T-helper 9 cell (primary cell): ENCODE measurements around the gene NLRP12.
A peak's percentile ranks its signal among the peaks of the same experiment; 100 is the strongest.
"Not testable (repeated sequence)": the region's sequence is repeated elsewhere in the genome, so short reads cannot be mapped to it uniquely, and the experiment has no call there.

Experiments used
- DNase-seq: peaks from one replicate; pipeline ENCODE4 v3.0.0-alpha.2; 2020
- total RNA-seq, 2 donors: gene quantifications; one replicate each; lab custom pipeline; 2026; lab: John Stamatoyannopoulos, UW

NLRP12 gene, protein sequence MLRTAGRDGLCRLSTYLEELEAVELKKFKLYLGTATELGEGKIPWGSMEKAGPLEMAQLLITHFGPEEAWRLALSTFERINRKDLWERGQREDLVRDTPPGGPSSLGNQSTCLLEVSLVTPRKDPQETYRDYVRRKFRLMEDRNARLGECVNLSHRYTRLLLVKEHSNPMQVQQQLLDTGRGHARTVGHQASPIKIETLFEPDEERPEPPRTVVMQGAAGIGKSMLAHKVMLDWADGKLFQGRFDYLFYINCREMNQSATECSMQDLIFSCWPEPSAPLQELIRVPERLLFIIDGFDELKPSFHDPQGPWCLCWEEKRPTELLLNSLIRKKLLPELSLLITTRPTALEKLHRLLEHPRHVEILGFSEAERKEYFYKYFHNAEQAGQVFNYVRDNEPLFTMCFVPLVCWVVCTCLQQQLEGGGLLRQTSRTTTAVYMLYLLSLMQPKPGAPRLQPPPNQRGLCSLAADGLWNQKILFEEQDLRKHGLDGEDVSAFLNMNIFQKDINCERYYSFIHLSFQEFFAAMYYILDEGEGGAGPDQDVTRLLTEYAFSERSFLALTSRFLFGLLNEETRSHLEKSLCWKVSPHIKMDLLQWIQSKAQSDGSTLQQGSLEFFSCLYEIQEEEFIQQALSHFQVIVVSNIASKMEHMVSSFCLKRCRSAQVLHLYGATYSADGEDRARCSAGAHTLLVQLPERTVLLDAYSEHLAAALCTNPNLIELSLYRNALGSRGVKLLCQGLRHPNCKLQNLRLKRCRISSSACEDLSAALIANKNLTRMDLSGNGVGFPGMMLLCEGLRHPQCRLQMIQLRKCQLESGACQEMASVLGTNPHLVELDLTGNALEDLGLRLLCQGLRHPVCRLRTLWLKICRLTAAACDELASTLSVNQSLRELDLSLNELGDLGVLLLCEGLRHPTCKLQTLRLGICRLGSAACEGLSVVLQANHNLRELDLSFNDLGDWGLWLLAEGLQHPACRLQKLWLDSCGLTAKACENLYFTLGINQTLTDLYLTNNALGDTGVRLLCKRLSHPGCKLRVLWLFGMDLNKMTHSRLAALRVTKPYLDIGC
- 0 to 0.24 reads per million in 2 donors for total RNA-seq

DNA sequence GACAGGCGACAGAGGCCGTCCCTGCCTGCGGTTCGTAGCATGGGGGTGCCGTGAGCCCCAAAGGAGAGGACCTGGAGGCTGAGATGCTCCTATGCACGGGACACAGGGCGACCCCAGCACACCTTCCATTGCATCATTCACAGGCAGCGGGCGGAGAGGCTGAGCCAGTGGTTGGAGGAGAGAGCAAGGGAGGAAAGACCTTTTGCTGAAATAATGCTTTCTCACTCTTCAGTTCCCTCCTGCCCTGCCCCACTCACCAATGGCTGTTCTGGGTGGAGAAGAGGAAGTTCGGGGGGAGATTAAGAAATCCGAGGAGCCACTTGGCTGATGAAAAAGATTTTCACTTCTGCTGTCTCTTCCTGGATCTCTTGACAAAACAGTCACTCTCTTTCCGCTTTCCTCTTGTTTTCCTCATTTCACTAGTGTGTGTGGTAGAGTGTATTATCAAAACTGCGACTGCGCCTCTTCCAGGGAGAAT, at the start of gene NLRP12:
TSS of gene NLRP12 (minus strand) at position 181 of the 478 bp plus-strand sequence. CDS start at position 41, 140 bp downstream.
- no peak for DNase-seq

DNA sequence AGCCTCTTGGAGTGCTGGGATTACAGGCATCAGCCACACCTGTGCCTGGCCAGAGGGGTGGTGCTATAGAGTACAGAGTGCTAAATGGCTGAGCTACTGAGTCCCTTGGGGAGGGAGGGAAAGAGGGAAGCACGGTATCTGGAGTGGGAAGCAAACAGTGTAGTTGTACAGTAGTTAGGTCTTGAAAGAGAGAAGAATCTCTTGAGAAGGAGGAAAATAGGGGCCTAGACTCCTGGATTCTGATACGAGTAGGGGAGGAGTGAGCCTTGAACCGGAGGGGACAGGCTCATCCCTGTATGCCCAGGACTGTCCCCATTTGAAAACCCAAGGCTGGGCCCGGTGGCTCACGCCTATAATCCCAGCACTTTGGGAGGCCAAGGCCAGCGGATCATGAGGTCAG, 48.6 kb upstream of the NLRP12 start:
- DNase-seq = no peak

DNA sequence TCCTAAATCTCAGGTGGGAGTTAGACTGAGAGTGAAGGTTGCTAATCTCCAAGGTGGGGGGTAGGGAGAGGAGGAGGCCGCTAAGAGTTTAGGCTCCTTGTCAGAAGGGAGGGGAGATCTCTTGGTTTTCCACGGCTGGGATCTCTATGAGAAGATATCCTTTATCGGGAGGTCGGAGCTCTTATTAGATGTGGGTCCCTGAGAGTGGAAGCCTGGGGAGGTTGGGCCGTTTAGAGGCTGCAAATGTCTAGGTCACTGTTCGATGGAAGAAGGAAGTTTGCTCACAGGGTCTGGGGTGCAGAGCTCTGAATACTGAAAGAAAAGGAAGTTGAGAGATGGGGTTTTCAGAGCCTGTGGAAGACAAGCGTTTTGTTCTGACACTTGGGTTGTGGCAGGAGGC, 47.3 kb upstream of the NLRP12 start:
- DNase-seq = no peak

DNA sequence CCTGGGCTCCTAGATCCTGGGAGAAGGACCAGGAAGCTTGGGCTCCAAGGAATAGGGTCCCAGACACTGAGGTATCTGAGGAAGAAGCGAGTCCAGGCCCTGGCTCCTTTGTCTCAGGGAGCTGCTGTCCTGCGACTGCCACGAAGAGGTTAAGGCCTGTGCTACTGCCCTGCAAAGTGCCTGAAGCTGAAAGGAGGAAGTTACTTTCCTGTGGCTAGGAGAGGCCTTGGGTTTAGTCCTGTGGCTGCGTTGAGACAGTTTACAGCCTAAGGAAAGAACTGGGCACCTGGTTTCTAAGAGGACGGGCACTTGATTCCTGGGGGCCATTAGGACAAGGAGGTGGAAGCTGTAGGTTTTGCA, 46.4 kb upstream of the NLRP12 start:
- DNase-seq = no peak

DNA sequence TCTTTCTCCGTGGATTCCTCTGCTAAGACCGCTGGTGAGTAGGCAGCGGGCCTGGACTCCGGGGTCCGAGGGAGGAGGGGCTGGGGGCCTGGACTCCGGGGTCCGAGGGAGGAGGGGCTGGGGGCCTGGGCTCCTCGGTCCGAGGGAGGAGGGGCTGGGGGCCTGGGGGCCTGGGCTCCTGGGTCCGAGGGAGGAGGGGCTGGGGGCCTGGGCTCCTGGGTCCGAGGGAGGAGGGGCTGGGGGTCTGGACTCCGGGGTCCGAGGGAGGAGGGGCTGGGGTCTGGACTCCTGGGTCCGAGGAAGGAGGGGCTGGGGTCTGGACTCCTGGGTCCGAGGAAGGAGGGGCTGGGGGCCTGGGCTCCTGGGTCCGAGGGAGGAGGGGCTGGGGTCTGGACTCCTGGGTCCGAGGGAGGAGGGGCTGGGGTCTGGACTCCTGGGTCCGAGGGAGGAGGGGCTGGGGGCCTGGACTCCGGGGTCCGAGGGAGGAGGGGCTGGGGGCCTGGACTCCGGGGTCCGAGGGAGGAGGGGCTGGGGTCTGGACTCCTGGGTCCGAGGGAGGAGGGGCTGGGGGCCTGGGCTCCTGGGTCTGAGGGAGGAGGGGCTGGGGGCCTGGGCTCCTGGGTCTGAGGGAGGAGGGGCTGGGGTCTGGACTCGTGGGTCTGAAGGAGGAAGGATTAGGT, 45.8 kb upstream of the NLRP12 start:
- DNase-seq = not testable (repeated sequence)

DNA sequence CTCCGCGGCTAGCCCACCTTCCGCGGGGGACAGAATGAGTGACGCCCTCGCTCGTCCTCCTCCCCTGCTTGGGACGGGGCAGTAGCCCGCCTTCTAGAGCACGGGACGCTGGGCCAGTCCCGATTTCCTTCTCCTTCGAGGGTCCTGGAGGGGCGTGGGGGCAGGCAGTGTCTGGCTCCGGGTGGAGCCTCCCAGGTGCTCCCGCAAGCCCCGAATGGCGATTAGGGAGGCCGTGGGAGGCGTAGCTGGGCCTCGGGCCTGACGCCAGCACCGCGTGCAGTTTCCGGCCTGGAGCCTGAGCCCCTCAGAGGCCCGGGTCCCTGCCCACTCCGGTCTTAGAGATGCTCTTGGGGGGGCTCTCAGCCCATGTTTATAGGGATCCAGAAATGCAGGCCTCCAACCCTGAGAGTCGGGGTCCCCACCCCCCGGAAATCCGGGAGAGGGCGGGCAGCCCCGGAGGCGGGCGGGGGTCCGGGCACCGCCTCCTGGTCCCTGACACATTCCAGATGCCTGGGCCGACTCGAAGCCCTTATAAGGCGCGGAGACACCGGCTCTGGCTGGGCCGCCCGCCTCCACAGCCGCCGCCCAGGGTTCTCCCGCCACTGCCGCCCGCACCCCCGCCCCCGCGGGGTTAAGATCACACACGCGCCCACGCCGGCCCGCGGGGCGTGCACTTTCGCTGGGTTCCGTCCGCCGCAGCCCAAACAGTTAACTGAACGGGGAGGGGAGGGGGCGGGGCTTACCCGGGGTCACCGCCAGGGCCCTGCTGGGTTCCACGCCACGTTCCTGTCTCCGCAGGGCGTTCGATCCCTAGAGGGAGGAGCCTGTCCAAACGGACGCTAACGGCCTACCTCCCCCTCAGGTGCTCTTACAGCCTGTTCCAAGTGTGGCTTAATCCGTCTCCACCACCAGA, 45.0 kb upstream of the NLRP12 start:
- peak; percentile 85 for DNase-seq

DNA sequence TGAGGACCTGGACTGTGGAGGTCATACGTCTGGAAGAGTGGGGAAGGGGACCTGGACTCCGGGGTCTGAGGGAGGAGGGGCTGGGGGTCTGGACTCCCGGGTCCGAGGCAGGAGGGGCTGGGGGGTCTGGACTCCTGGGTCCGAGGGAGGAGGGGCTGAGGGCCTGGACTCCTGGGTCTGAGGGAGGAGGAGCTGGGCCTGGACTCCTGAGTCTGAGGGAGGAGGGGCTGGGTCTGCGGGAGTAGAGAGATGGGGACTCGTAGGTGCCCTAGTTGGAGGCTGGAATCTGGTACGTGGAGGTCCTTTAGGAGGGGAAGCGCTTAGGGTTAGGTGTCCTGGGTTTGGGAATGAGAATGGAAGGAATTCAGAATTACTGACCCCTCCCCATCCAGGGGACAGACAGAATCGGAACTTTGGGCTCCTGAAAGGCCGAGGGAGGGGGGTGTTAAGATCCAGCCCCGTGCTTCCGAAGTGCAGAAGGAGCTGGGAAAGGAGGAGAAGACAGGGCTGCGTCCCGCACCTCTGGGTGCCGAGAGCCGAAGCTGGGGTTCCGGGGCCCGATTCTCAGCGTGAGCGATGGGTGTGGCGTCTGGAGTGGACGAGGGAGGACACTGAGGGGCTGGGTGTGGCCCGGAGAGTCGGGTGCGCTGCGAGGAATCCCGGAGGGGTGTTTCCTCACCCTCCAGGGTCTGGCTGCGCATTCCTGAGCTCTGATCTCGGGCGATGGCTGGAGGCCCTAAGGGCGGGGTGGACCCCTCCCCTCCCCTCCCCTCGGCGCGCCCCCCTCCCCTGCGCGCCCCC, 44.2 kb upstream of the NLRP12 start:
- DNase-seq = peak; percentile 45

DNA sequence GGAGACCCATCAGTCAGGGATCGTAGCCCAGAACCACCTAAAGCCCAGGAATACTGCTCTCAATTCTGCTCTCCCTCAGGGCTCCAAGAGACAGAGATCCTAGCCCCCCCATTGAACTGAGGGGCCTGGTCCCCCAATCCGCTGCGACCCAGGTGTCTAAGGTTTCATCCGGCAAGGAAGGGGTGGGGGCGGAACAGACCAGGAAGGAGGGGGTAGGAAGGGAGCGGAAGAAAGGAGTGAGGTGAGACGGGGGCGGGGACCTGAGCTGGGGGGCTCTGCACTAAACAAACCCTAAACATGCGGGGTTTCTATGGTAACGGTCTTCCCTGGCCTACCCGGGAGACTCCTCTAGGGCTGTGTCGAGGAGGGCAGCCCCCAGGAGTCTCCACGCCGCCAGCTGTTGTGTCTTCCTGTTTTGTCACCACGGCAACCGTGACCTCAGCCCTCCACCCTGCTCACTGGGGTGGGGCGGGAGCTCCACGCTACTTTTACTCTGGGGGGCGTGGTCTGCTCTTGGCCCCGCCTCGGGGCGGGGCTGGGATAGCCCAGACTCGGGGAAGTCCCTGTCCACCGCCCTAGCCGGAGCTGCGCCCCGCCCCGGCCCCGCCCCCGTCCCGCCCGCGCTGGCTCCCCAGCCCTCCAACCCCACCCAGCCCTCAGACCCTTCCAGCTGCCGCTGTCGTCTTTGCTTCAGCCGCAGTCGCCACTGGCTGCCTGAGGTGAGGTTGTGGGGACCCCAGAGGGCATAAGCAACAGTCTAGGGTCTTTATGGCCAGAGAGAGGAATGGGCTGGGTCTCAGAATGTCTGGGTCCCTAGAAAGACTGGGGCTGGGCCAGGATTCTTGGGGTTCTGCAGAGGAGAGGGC, 43.3 kb upstream of the NLRP12 start, which contains the start of gene MYADM:
TSS of gene MYADM (plus strand) at position 659 of the 866 bp plus-strand sequence. CDS start 5,647 bp downstream, outside the sequence.
- DNase-seq = peak; percentile 100

DNA sequence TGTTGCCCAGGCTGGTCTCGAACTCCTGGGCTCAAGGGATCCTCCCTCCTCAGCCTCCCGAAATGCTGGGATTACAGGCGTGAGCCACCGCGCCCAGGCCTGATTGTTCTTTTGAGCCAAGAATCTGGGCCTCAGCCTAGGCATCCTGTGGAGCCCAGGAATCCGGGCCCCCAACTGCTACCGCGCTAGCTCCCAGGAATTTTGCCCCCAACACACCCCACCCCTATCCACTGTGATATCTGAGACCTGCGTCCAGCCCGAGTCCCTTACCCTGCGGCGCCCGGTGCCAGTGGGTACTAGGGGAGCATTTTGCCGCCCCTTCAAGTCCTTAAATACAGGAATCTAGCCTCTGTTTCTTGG, 42.7 kb upstream of the NLRP12 start:
- DNase-seq = no peak

DNA sequence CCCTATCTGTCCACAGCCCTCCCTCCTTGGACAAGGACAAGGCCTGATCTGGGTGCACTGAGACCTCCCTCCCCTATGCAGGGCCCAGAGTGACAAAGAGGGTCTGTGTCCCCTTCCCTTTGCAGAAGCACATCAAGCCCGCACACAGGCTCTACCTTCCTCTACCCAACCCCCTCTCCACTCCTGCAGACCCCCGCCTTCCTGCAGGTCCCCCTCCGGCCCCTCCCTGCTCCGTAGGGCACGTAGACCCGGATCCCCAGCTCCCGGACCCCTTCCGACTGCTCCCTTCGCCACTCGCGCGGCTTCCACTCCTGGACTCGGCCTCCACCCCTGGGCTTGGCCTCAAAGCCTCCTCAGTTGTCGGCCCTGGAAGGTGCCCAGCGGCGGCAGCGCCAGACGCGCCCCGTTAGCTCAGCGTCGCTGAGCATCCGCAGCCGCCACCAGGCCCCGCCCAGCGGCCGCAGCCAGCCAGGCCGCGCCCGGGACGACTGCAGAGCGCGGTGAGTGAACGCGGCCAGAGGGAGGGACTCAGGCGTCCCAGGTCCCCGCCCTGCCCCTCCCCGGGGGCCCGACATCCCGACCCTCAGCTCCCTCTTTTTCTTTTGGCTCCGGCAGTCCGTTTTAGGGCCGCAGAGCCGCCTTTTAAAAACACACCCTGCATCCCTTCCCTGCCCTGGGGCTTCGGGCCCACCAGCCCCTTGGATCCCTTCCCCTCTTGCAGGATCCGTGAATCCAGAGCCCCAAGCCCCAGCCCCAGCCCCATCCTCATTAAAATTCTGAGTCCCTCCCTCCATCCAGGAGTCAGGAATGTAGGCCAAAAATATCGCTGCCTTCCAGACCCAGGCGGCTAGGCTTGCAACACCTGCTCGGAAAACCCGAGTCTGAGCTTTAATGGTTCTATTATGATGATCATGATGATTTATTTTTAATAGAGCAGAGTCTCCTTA, 42.1 kb upstream of the NLRP12 start:
- DNase-seq = peak; percentile 70

DNA sequence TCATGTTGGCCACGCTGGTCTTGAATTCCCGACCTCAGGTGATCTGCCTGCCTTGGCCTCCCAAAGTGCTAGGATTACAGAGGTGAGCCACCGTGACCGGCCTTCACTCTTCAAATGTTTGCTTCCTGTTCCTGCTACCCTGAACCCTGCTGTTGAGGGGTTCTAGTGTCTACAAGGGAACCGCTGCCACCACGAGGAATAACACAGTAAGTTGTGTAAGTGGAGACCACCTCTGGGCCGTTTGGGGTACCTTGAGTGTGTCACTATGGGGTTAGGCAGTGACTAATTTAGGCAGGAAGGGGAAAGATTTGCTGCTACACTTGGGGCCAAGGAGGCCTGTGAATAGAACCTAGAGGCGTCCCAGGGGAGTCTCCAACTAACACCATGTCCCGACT, 41.4 kb upstream of the NLRP12 start:
- DNase-seq = no peak

DNA sequence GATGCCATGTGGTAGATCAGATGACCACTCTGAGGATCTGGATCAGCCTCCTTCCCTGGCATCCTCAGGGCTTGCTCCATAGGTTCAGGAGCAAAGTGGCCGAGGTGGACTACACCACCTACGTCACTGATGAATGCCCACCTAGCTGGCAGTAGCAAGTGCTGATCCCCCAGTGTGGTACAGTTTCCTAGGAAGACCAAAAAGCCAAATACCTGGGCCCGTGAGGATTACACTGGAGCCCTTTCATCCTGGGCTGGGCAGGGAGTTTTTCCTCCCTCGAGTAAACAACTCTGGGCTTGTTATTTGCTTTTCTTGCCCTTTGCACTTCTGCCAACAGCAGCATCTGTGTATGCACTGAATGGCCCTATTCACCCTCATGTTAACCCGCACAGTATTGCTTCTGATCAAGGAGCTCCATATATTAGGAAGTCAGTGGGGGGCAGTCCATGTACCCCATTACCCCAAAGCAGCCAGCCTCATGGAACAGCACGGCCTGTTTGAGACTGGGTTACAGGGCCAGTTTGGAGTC, 40.3 kb upstream of the NLRP12 start:
- no peak for DNase-seq

DNA sequence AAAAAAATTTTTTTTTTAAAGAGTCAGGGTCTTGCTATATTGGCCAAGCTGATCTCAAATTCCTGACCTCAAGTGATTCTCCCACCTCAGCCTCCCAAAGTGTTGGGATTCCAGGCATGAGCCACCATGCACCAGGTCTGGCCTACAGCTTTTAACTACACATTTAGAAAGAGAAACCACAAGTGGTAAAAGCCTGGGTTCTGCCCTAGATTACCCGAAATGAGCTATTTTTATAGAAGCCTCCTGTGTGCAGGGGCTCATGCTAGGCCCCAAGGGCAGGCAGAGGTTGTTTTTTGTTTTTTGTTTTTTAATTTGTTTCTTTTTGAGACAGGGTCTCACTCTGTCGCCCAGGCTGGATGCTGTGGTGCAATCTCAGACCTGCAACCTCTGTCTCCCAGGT, 29.6 kb upstream of the NLRP12 start:
- DNase-seq = no peak

DNA sequence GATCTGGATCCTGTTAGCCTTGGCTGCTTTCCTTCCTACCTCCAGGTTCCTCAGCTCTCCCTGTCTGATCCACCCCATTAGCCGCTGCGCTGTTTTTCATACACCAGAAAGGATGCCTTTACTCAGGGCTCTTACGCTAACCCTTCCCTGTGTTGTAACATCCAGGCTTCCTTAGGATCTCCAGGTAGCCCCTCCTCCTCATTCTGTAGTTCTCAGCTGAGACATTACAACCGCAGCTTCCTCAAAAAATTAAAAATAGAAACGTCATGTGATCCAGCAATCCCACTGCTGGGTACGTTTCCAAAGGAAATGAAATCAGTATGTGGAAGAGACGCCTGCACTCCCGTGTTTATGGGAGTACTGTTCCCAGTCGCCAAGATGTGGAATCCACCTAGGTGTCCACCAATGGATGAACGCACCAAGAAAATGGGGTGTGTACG, 25.1 kb upstream of the NLRP12 start:
- DNase-seq = no peak

DNA sequence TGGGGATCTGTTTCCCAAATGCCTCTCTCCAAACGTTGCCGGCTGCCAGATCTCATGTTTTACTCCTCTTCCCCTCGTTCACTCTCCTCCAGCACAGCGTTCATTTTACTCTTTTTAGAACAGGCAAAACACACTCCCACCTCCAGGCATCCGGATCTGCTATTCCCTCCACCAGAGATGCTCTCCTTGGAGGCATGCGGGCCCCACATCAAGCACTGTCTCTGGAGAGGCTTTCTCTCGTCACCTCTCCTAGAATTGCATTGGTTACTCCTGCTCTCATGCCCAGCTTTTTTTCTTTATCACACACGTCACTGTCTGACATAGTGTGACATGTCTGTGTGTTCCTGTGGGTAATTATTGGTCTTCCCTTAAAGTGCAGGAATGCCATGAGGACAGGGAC, 23.4 kb upstream of the NLRP12 start:
- no peak for DNase-seq

DNA sequence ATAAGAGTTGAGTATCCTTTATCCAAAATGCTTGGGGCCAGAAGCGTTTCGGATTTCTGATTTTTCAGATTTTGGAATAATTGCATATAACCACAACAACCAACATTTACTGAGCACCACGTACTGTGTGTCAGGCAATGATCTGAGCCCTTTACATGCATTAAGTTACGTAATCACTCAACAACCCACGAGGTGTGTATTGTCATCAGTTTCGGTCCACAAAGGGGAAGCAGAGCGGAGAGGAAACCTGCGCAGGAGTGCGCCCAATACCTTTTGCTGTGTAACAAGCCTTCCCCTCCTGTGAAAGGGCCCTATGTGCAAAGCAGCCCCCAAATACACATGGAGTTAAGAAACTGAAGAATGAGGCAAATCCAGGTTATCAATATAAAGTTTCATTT, 20.7 kb upstream of the NLRP12 start:
- DNase-seq = no peak

DNA sequence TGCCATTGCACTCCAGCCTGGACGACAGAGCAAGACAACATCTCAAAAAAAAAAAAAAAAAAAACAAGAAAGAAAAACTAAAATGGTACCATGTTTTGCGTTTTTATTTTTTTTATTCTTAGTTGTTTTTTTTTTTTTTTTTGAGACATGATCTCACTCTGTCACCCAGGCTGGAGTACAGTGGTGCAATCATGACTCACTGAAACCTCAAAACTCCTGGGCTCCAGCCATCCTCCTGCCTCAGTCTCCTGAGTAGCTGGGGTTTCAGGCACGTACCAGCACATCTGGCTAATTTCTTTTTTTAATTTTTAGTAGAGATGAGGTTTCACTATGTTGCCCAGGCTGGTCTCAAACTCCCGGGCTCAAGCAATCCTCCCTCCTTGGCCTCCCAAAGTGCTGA, 16.8 kb upstream of the NLRP12 start:
- DNase-seq = not testable (repeated sequence)

DNA sequence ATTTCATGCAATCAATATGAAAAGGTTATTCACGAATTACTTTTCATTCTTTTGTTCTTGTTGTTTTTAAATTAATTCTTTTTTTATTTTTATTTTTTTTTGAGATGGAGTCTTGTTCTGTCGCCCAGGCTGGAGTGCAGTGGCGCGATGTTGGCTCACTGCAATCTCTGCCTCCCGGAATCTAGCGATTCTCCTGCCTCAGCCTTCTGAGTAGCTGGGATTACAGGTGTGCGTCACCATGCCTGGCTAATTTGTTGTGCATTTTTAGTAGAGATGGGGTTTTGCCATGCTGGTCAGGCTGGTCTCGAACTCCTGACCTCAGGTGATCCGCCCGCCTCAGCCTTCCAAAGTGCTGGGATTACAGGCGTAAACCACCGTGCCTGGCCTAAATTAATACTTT, 16.1 kb upstream of the NLRP12 start:
- DNase-seq = not testable (repeated sequence)
